Mononuclear cell (primary cell): ENCODE measurements around the gene POFUT2. TPM values are rescaled to one million over a fixed set of nuclear protein-coding genes. Genes with fewer than 3 reads are reported as not detected.

Experiments used
- H3K27me3 ChIP-seq: 2 replicates; pipeline ENCODE4 v1.6.0; 2011; ENCODE audit warnings: low read length, control low read depth; ENCODE audit not compliant: insufficient read depth
- H3K4me1 ChIP-seq: 2 replicates; pipeline ENCODE4 v1.5.1; 2011; ENCODE audit warnings: mild to moderate bottlenecking, low read length, control low read depth; ENCODE audit not compliant: insufficient read depth
- H3K4me3 ChIP-seq: 2 replicates; pipeline ENCODE4 v1.5.1; 2011; ENCODE audit warnings: mild to moderate bottlenecking, low read length, moderate library complexity
- H3K9me3 ChIP-seq: 2 replicates; pipeline ENCODE4 v1.5.1; 2011; ENCODE audit warnings: low read depth, mild to moderate bottlenecking, control low read depth, low read length
- total RNA-seq: library from RNA; depleted of rRNA; stranded (reverse); fragments of >200 nt; gene quantifications from one replicate; pipeline ENCODE4 v1.2.3, GENCODE V29; 2012

The POFUT2 gene
- total RNA-seq, 1 donor = 13.9 TPM

GRCh38 chr21:45234127-45234526 lies 53.6 kb downstream of the POFUT2 start:
- Histone ChIP-seq H3K27me3 (peaks cover 4% of the 10 kb centered on the region), H3K9me3 (no peaks in the 10 kb centered on the region), H3K4me1 (no peaks in the 10 kb centered on the region), H3K4me3 (no peak overlapping the region)

- Histone ChIP-seq H3K27me3 (no peaks in the 10 kb centered on the region), H3K9me3 (no peaks in the 10 kb centered on the region), H3K4me3 (no peak overlapping the region), H3K4me1 (peaks cover 14% of the 10 kb centered on the region)
Observed at GRCh38 chr21:45231705-45232104, 56.0 kb downstream of the POFUT2 start.

GRCh38 chr21:45228656-45229240 lies 58.9 kb downstream of the POFUT2 start:
- no peaks in the 10 kb centered on the region for H3K27me3 ChIP-seq
- H3K9me3 ChIP-seq = no peaks in the 10 kb centered on the region
- peaks cover 19% of the 10 kb centered on the region for H3K4me1 ChIP-seq
- H3K4me3 ChIP-seq = no peak overlapping the region

- H3K9me3 ChIP-seq = no peaks in the 10 kb centered on the region
- no peak overlapping the region for H3K4me3 ChIP-seq
- peaks cover 19% of the 10 kb centered on the region for H3K4me1 ChIP-seq
- H3K27me3 ChIP-seq = no peaks in the 10 kb centered on the region
Observed at GRCh38 chr21:45228171-45228641, 59.5 kb downstream of the POFUT2 start.

GRCh38 chr21:45227735-45228134 lies 60.0 kb downstream of the POFUT2 start:
- no peak overlapping the region for H3K4me3 ChIP-seq
- peaks cover 19% of the 10 kb centered on the region for H3K4me1 ChIP-seq
- no peaks in the 10 kb centered on the region for H3K27me3 ChIP-seq
- H3K9me3 ChIP-seq = no peaks in the 10 kb centered on the region

- no peaks in the 10 kb centered on the region for H3K9me3 ChIP-seq
- H3K27me3 ChIP-seq = no peaks in the 10 kb centered on the region
- no peak overlapping the region for H3K4me3 ChIP-seq
- peaks cover 19% of the 10 kb centered on the region for H3K4me1 ChIP-seq
Observed at GRCh38 chr21:45226540-45227326, 61.0 kb downstream of the POFUT2 start.

- peaks cover 19% of the 10 kb centered on the region for H3K4me1 ChIP-seq
Observed at GRCh38 chr21:45225741-45226327, 61.9 kb downstream of the POFUT2 start.

GRCh38 chr21:45225041-45225740 lies 62.5 kb downstream of the POFUT2 start:
- Histone ChIP-seq H3K4me1 (peaks cover 19% of the 10 kb centered on the region), H3K4me3 (no peak overlapping the region), H3K27me3 (no peaks in the 10 kb centered on the region), H3K9me3 (no peaks in the 10 kb centered on the region)

More at GRCh38 chr21:45225741-45226327, 61.9 kb downstream of the POFUT2 start:
- no peaks in the 10 kb centered on the region for H3K9me3 ChIP-seq
- no peak overlapping the region for H3K4me3 ChIP-seq
- no peaks in the 10 kb centered on the region for H3K27me3 ChIP-seq

GRCh38 chr21:45224189-45224938 lies 63.3 kb downstream of the POFUT2 start:
- H3K9me3 ChIP-seq = no peaks in the 10 kb centered on the region
- H3K4me3 ChIP-seq = no peak overlapping the region
- peaks cover 19% of the 10 kb centered on the region for H3K4me1 ChIP-seq
- H3K27me3 ChIP-seq = no peaks in the 10 kb centered on the region

GRCh38 chr21:45223236-45224185 lies 64.2 kb downstream of the POFUT2 start:
- no peaks in the 10 kb centered on the region for H3K9me3 ChIP-seq
- H3K27me3 ChIP-seq = no peaks in the 10 kb centered on the region
- no peak overlapping the region for H3K4me3 ChIP-seq
- H3K4me1 ChIP-seq = peaks cover 15% of the 10 kb centered on the region

- Histone ChIP-seq H3K9me3 (peaks cover 4% of the 10 kb centered on the region), H3K27me3 (no peaks in the 10 kb centered on the region), H3K4me3 (no peak overlapping the region), H3K4me1 (peaks cover 5% of the 10 kb centered on the region)
Observed at GRCh38 chr21:45222001-45222400, 65.7 kb downstream of the POFUT2 start.

- Histone ChIP-seq H3K27me3 (no peaks in the 10 kb centered on the region), H3K9me3 (peaks cover 4% of the 10 kb centered on the region), H3K4me1 (no peaks in the 10 kb centered on the region), H3K4me3 (no peak overlapping the region)
Observed at GRCh38 chr21:45220714-45221490, 66.8 kb downstream of the POFUT2 start.

- H3K4me3 ChIP-seq = no peak overlapping the region
- peaks cover 4% of the 10 kb centered on the region for H3K9me3 ChIP-seq
- no peaks in the 10 kb centered on the region for H3K4me1 ChIP-seq
- H3K27me3 ChIP-seq = no peaks in the 10 kb centered on the region
Observed at GRCh38 chr21:45220071-45220481, 67.6 kb downstream of the POFUT2 start.
